ENCODE measurements around the gene HDGF.

Gene HDGF

DNA sequence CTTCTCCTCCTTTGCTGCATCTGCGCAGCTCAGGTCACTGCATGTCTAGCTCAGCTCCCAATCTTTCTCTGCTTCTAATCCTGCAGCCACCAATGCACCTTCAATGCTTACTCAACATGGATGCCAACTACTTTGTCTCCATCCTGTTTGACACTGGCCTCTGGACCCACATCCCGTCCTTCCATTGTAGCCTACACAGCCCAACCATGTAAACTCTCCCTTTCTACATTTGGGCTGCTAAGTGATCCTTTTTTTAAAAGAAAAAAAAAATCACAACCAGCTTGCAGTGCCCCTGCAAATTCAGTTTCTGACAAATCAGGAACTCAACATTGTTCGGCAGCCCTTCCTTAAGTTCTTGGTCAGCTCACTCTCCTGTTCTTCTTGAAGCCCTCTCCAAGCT lies 36.6 kb downstream of the HDGF start:
- TF ChIP-seq, protein P1, sequence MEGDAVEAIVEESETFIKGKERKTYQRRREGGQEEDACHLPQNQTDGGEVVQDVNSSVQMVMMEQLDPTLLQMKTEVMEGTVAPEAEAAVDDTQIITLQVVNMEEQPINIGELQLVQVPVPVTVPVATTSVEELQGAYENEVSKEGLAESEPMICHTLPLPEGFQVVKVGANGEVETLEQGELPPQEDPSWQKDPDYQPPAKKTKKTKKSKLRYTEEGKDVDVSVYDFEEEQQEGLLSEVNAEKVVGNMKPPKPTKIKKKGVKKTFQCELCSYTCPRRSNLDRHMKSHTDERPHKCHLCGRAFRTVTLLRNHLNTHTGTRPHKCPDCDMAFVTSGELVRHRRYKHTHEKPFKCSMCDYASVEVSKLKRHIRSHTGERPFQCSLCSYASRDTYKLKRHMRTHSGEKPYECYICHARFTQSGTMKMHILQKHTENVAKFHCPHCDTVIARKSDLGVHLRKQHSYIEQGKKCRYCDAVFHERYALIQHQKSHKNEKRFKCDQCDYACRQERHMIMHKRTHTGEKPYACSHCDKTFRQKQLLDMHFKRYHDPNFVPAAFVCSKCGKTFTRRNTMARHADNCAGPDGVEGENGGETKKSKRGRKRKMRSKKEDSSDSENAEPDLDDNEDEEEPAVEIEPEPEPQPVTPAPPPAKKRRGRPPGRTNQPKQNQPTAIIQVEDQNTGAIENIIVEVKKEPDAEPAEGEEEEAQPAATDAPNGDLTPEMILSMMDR (IDR thresholded peaks at IDR 0.05; ENCODE audit: insufficient read depth, low read length, missing control alignments): no peak
- no peak for DNase-seq (ENCODE audit: low read depth, low spot score)
- no peak overlapping the region for H3K4me3 ChIP-seq (ENCODE audit: low read depth, low read length)
- CTCF ChIA-PET: interaction anchor here (1.2 to 49.8 kb wide), 4 partner anchors 3 to 87 kb away, joined by 4 to 2951 read pairs (median 1478); partner anchors contain the start of genes CRABP2, ISG20L2, METTL25B and NES
- POLR2A ChIA-PET: no interaction called here

DNA sequence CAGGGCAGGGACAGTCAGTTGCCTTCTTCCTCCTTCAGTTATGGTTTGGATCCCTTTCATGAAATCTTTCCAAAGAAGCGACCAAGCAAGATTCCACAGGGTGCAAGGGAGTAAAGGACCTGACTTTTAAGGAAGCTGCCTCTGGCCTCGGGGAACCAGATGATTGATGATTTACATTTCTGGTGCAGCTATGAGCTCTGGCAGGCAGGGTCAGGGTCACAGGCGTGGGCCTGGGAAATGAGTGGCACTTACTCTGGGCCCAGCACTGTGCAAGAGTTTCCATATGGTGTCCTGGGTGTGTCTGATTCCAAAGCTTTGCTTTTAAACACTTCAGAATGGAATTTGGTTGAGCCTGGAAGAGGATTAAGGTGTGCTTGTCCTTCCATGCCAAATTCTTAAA lies 38.8 kb downstream of the HDGF start:
- POLR2A ChIA-PET: interaction anchor here (0.6 to 1.6 kb wide), 3 partner anchors 14 to 84 kb away, joined by 3 read pairs; partner anchors contain the start of gene ISG20L2
- no peak overlapping the region for H3K4me3 ChIP-seq (ENCODE audit: low read depth, low read length)
- DNase-seq (ENCODE audit: low read depth, low spot score): no peak
- CTCF ChIA-PET: interaction anchor here (0.6 to 49.8 kb wide), 6 partner anchors 5 to 147 kb away, joined by 3 to 2951 read pairs (median 17); partner anchors contain the start of genes CRABP2, INSRR, ISG20L2 and METTL25B
- TF ChIP-seq, protein P1 (IDR thresholded peaks at IDR 0.05; ENCODE audit: insufficient read depth, low read length, missing control alignments): no peak

DNA sequence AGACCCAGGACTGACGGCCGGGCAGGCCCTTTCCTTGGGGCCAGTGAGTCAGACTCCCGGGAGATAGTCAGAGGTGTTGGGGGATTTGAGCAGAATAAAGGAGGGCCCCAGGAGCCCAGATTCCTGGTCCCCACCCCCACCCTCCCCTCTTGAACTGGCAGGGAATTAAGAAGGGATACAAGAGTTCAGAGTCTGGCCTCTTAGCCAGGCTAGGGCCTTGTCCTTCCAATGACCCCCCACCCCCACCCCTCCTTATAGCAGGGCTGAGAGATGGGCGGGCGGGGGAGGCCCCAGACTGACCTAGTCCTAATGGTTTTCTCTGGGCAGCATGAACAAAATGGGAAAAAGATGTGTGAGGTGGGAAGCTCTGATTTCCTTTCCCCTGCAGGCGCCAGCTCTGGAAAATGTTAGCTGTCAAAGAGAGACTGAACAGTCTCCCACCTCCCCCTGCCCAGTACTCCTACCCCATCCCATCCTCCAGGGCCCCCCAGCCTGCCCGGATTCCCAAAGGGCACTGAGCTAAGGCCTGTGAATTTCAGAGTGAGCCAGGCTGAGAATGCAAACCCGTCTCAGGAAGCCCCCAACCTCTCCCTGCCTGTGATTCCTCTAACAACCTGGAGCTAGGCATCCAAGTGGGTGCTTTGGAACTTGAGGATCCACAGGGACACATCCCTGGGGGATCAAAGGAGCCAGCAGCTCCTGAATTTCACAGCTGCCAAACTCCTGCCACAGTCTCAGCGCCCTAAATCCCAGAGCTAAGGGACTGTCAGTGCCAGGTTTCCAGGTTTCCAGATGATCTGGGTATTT lies 40.3 kb downstream of the HDGF start:
- no peak for DNase-seq (ENCODE audit: low read depth, low spot score)
- TF ChIP-seq, protein P1 (IDR thresholded peaks at IDR 0.05; ENCODE audit: insufficient read depth, low read length, missing control alignments): no peak
- CTCF ChIA-PET: interaction anchor here (0.9 to 49.8 kb wide), 7 partner anchors 6 to 180 kb away, joined by 4 to 2951 read pairs (median 7); partner anchors contain the start of genes CRABP2, INSRR, ISG20L2 and METTL25B
- POLR2A ChIA-PET: interaction anchor here (1.0 kb wide), 1 partner anchor 12 kb away, joined by 3 read pairs; no protein-coding TSS in a partner anchor
- H3K4me3 ChIP-seq (ENCODE audit: low read depth, low read length): no peak overlapping the region

DNA sequence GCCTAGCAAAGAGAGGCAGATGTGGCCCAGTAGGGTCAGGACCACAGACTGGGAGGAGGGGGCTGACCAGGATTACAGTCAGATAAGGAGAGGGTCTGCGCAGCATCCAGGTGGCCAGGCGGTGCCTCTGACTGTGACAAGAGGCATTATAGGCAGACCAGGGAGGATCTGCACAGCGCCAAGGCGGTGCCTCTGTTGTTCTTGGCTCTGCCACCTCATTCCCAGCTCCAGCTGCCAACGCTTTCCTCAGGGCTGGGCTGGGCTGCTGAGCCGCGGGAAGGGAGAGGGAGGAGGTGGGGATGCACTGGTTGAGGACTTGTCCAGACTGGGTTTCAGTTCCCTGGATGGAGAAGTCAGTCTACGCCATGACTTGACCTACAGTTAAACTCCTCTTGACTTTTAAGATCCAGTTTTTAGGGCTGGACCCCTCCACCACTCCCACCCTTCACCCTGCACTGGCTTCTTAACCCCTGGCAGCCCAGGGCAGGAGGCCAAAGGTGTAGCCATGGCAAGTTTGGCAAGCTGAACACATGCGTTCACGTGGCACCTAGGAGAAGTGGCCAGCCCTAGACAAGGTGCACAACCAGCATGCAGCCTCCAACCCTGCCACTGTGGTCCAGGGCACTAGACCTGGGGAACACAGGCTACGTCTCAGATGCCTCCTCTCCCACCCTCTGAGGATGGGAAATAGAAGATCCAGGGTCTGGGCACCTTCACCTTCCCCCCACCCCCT lies 41.6 kb downstream of the HDGF start:
- ChIA-PET POLR2A (no interaction called here), CTCF (interaction anchor here (0.8 to 49.8 kb wide), 5 partner anchors 7 to 183 kb away, joined by 3 to 2951 read pairs (median 27); partner anchors contain the start of genes CRABP2, ISG20L2, METTL25B and NES)
- TF ChIP-seq, protein P1 (IDR thresholded peaks at IDR 0.05; ENCODE audit: insufficient read depth, low read length, missing control alignments): no peak
- DNase-seq (ENCODE audit: low read depth, low spot score): no peak
- H3K4me3 ChIP-seq (ENCODE audit: low read depth, low read length): no peak overlapping the region

DNA sequence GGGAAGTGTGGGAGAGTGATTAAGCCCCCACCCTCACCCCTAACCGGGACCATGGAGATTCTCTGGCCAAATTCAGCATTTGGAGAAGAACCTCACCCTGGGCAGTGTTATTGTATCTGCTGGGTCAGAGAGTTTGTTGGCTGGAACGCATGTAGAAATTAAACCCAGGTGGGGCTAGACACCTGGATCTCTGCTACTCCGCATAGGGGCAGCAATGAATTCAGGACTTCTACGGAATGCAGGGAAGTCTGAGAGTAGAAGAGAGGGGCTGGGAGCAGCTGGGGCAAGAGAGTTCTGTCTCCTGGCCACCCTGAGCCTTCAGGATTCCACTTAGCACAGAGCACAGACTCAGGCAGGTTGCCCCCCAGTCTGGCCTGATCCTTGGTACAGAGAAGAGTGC lies 42.4 kb downstream of the HDGF start:
- CTCF ChIA-PET: interaction anchor here (0.9 to 49.8 kb wide), 4 partner anchors 8 to 50 kb away, joined by 4 to 2951 read pairs (median 1478); partner anchors contain the start of genes CRABP2, ISG20L2, METTL25B and NES
- TF ChIP-seq, protein P1 (IDR thresholded peaks at IDR 0.05; ENCODE audit: insufficient read depth, low read length, missing control alignments): no peak
- POLR2A ChIA-PET: no interaction called here
- DNase-seq (ENCODE audit: low read depth, low spot score): no peak
- no peak overlapping the region for H3K4me3 ChIP-seq (ENCODE audit: low read depth, low read length)

Measured in AG04449 (cell line).